ENCODE results near the gene ZNG1E.
"Not testable (repeated sequence)": the region's sequence is repeated elsewhere in the genome, so short reads cannot be mapped to it uniquely, and the experiment has no call there.

DNA sequence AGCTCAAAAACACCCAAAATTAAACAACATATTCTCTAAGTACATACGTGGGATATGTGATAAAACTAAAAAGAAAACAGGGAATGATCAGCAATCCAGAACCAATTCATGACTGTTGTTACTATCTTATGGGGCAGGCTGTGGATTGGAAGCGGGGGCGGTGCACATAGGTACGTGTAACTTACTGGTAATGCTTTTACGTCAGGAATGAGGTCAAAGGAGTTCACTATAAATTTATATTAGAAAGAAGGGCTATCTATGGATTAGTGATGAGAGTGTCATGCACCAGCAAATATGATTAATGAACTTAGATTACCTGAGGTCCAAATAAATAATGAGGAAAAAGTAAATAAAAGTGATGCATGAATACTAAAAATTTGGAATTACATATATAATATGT, 710 bp upstream of the ZNG1E start:
- TF ChIP-seq, protein P1, sequence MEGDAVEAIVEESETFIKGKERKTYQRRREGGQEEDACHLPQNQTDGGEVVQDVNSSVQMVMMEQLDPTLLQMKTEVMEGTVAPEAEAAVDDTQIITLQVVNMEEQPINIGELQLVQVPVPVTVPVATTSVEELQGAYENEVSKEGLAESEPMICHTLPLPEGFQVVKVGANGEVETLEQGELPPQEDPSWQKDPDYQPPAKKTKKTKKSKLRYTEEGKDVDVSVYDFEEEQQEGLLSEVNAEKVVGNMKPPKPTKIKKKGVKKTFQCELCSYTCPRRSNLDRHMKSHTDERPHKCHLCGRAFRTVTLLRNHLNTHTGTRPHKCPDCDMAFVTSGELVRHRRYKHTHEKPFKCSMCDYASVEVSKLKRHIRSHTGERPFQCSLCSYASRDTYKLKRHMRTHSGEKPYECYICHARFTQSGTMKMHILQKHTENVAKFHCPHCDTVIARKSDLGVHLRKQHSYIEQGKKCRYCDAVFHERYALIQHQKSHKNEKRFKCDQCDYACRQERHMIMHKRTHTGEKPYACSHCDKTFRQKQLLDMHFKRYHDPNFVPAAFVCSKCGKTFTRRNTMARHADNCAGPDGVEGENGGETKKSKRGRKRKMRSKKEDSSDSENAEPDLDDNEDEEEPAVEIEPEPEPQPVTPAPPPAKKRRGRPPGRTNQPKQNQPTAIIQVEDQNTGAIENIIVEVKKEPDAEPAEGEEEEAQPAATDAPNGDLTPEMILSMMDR (conservative IDR thresholded peaks at IDR 0.05 in 1 of 2, IDR thresholded peaks at IDR 0.05 in 1 of 2; ENCODE audit: low read depth in 1 of 2, low read length in 2 of 2): not testable (repeated sequence)
- TF ChIP-seq EZH2 (IDR thresholded peaks at IDR 0.05; ENCODE audit: low read length, missing control alignments): not testable (repeated sequence)

All from fibroblast of lung (primary cell).